Esophagus squamous epithelium (tissue), 5 donors: ENCODE results near the gene MRGPRX2. TPM values are rescaled to one million over a fixed set of nuclear protein-coding genes. Genes with fewer than 3 reads are reported as not detected.

Experiments
- DNase-seq: peaks from one replicate; lab custom pipeline; 2025; lab: John Stamatoyannopoulos, UW
- H3K27ac ChIP-seq, 4 donors: fragments of 200-600 bp; sonication (generic); one replicate each; pipeline ENCODE4 v1.5.1; 2016 to 2019; ENCODE audit warnings: mild to moderate bottlenecking in 1 of 4
- H3K27me3 ChIP-seq, 4 donors: fragments of 200-600 bp; sonication (generic); 1 replicate in 3 of 4; 2 replicates in 1 of 4; pipeline versions ENCODE4 v1.5.1 to v1.6.0; 2017 to 2021; ENCODE audit warnings: antibody characterized with exemption in 1 of 4
- H3K36me3 ChIP-seq, 3 donors: fragments of 200-600 bp; sonication (generic); one replicate each; pipeline ENCODE4 v1.5.1; 2016 to 2019
- H3K4me1 ChIP-seq, 3 donors: fragments of 200-600 bp; sonication (generic); one replicate each; pipeline ENCODE4 v1.5.1; 2017 to 2019
- H3K4me3 ChIP-seq, 4 donors: fragments of 200-600 bp; sonication (generic); 1 replicate in 3 of 4; 2 replicates in 1 of 4; pipeline ENCODE4 v1.5.1; 2016 to 2019; ENCODE audit warnings: mild to moderate bottlenecking in 2 of 4, moderate library complexity in 1 of 4
- H3K9me3 ChIP-seq, 3 donors: fragments of 200-600 bp; sonication (generic); one replicate each; pipeline ENCODE4 v1.5.1; 2016 to 2019
- POLR2A ChIP-seq, 4 donors: fragments of 450-650 bp; IDR thresholded peaks; one replicate each; pipeline ENCODE4 v1.6.1; 2017; ENCODE audit warnings: antibody characterized with exemption in 4 of 4, mild to moderate bottlenecking in 4 of 4, moderate library complexity in 3 of 4
- WGBS, 2 donors: methylation state at CpG; one replicate each; pipeline ENCODE4 v1.1.5; 2018; 5-methylcytosine and 5-hydroxymethylcytosine counted together
- intact Hi-C: fragments of 100-400 bp; cut with DNase I; formaldehyde crosslinking; loops from one replicate; pipeline ENCODE4 v1.15.0; 2022
- total RNA-seq, 4 donors: library from RNA; depleted of rRNA; stranded (reverse); fragments of >200 nt; gene quantifications; one replicate each; pipeline ENCODE4 v1.1.0, GENCODE V29; 2016
- TF ChIP-seq, protein P1 (sequence below), 6 experiments: fragments of 450-650 bp in 4 of 6; fragments of 200-600 bp in 2 of 6; sonication (generic) in 2 of 6; IDR thresholded peaks; one replicate each; pipeline ENCODE4 v1.5.1; 2016 to 2019; ENCODE audit warnings: antibody characterized with exemption in 6 of 6, mild to moderate bottlenecking in 4 of 6, moderate library complexity in 4 of 6
- donor health status: DM: yes; HTN: yes; CAD: no.

Gene MRGPRX2
- total RNA-seq, 4 donors from 2014 or later: 0.19 TPM; not detected in 3

DNA sequence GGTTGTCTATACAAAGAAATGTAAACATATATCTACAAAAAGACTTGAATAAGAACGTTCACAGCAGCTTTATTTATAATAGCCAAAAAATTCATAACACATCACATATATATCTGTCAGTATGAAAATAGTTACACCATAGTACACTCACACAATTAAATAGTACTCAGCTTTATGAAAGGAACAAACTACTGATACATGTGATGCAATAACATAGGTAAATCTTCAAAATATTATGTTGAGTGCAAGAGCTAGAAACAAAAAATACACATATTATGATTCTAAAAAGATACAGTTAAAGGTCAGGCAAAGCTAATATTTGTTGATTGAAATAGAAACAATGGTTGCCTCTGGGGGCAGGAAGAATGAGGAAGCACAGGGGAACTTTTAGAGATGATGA is 6.6 kb downstream of the MRGPRX2 start:
- intact Hi-C loops: no loop called here
- H3K9me3 ChIP-seq: no peaks in the 10 kb centered on the region
- no peak for DNase-seq
- no peaks in the 10 kb centered on the region for H3K27me3 ChIP-seq
- TF ChIP-seq, protein P1, sequence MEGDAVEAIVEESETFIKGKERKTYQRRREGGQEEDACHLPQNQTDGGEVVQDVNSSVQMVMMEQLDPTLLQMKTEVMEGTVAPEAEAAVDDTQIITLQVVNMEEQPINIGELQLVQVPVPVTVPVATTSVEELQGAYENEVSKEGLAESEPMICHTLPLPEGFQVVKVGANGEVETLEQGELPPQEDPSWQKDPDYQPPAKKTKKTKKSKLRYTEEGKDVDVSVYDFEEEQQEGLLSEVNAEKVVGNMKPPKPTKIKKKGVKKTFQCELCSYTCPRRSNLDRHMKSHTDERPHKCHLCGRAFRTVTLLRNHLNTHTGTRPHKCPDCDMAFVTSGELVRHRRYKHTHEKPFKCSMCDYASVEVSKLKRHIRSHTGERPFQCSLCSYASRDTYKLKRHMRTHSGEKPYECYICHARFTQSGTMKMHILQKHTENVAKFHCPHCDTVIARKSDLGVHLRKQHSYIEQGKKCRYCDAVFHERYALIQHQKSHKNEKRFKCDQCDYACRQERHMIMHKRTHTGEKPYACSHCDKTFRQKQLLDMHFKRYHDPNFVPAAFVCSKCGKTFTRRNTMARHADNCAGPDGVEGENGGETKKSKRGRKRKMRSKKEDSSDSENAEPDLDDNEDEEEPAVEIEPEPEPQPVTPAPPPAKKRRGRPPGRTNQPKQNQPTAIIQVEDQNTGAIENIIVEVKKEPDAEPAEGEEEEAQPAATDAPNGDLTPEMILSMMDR (IDR thresholded peaks at IDR 0.05): no peak
- no peak for TF ChIP-seq POLR2A (IDR thresholded peaks at IDR 0.05)
- no peaks in the 10 kb centered on the region for H3K4me1 ChIP-seq
- H3K27ac ChIP-seq: no peak overlapping the region
- H3K4me3 ChIP-seq: no peak overlapping the region
- no peaks in the 10 kb centered on the region for H3K36me3 ChIP-seq
- 11 to 24% methylated on average over 1 of the region's 1 CpG for WGBS, 2 donors

DNA sequence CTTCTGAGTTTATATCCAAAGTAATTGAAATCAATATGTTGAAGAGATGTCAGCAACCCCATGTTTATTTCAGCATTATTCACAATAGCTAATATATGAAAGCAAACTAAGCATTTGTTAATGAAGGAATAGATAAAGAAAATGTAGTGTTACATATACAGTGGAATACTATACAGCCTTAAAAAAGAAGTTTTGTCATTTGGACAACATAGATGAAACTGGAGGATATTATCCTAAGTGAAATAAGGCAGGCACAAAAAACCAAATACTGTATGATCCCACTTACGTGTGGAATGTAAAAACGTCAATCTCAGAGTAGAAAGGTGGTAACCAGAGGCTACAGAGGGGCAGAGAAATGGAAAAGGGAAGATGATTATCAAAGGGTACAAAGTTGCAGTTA is 10.2 kb downstream of the MRGPRX2 start:
- Histone ChIP-seq H3K4me1 (no peaks in the 10 kb centered on the region), H3K4me3 (no peak overlapping the region), H3K36me3 (no peaks in the 10 kb centered on the region), H3K27ac (no peak overlapping the region), H3K27me3 (no peaks in the 10 kb centered on the region), H3K9me3 (no peaks in the 10 kb centered on the region)
- intact Hi-C loops: no loop called here
- TF ChIP-seq POLR2A (IDR thresholded peaks at IDR 0.05): no peak
- TF ChIP-seq, protein P1 (IDR thresholded peaks at IDR 0.05): no peak
- DNase-seq: no peak
- 85 to 87% methylated on average over 2 of the region's 2 CpGs for WGBS, 2 donors

DNA sequence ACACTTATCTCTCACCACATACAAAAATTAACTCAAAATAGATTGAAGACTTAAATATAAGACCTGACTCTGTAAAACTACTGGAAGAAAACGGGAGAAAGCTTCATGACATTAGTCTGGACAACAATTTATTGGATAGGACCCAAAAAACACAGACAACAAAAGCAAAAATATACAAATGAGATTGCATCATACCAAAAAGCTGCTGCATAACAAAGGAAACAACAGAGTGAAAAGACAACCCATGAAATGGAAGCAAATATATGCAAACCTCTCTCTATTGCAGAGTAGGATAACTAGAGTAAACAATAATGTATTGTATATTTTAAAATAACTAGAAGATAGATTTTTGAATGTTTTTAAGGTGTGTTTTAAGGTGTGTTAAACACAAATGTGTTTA is 11.2 kb downstream of the MRGPRX2 start:
- H3K4me1 ChIP-seq: no peaks in the 10 kb centered on the region
- no peak overlapping the region for H3K27ac ChIP-seq
- intact Hi-C loops: no loop called here
- DNase-seq: no peak
- no peaks in the 10 kb centered on the region for H3K27me3 ChIP-seq
- TF ChIP-seq POLR2A (IDR thresholded peaks at IDR 0.05): no peak
- TF ChIP-seq, protein P1 (IDR thresholded peaks at IDR 0.05): no peak
- no peaks in the 10 kb centered on the region for H3K36me3 ChIP-seq
- 8 to 25% methylated on average over 1 of the region's 1 CpG for WGBS, 2 donors
- no peaks in the 10 kb centered on the region for H3K9me3 ChIP-seq
- H3K4me3 ChIP-seq: no peak overlapping the region

DNA sequence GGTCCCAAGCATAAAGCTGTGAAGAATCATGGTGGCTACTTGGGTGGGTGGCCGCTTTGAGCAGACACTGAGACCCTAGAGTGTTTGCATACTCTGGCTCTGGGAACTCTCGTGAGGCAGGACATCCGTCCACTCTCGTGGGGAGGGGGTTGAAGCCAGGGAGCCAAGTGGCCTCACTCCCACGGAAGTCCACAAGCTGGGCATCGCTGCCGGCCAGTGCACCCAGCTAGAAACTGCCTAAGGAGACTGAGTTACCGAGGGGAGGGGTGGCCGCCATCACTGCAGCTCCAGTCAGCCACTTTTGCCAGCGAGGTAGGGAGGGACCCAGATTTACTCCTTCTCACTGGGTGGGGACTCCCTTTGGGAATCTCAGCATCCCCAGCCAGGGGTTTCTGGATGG is 20.5 kb downstream of the MRGPRX2 start:
- 85% methylated on average over 6 of the region's 10 CpGs; no CpG with 5 or more reads in 1 of the 2 donors for WGBS, 2 donors
- TF ChIP-seq, protein P1 (IDR thresholded peaks at IDR 0.05): no peak
- no peak for TF ChIP-seq POLR2A (IDR thresholded peaks at IDR 0.05)
- no peaks in the 10 kb centered on the region for H3K4me1 ChIP-seq
- H3K27me3 ChIP-seq: no peaks in the 10 kb centered on the region
- no peak overlapping the region for H3K27ac ChIP-seq
- H3K4me3 ChIP-seq: no peak overlapping the region
- H3K36me3 ChIP-seq: no peaks in the 10 kb centered on the region
- no peak for DNase-seq
- intact Hi-C loops: no loop called here
- peaks cover 0 to 11% (median 0%) of the 10 kb centered on the region in 3 donors for H3K9me3 ChIP-seq

DNA sequence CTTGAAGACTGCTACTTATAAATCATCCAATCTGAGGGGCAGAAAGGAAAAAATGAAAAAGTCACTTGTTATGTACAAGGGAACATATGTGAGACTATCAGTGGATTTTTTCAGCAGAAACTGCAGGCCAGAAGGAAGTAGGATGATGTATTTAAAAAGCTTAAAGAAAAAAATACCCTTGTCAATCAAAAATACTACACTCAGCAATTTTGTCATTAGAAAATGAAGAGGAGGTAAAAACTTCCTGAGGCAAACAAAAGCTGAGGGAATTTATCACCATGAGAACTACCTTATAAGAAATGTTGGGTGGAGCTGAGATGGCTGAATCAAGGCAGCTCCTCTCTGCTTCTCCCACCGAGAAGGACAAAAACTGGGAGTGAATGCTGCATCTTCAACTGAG is 21.1 kb downstream of the MRGPRX2 start:
- intact Hi-C loops: no loop called here
- no peak for DNase-seq
- 60 to 65% methylated on average over 1 of the region's 1 CpG for WGBS, 2 donors
- H3K27ac ChIP-seq: no peak overlapping the region
- H3K27me3 ChIP-seq: peaks cover 0 to 1% (median 0%) of the 10 kb centered on the region in 4 donors
- H3K4me3 ChIP-seq: no peak overlapping the region
- no peak for TF ChIP-seq POLR2A (IDR thresholded peaks at IDR 0.05)
- TF ChIP-seq, protein P1 (IDR thresholded peaks at IDR 0.05): no peak
- no peaks in the 10 kb centered on the region for H3K36me3 ChIP-seq
- peaks cover 0 to 11% (median 0%) of the 10 kb centered on the region in 3 donors for H3K9me3 ChIP-seq
- H3K4me1 ChIP-seq: no peaks in the 10 kb centered on the region
